Suprapubic skin (tissue), 4 donors: ENCODE data around the gene PARP14. TPM values are rescaled to one million over a fixed set of nuclear protein-coding genes. Genes with fewer than 3 reads are reported as not detected.

ENCODE experiments used
- DNase-seq, 2 donors: peaks; one replicate each; pipeline ENCODE4 v3.0.0-alpha.2; 2019; ENCODE audit warnings: low spot score in 2 of 2
- H3K27ac ChIP-seq: fragments of 200-600 bp; sonication (generic); one replicate; pipeline ENCODE4 v1.5.1; 2019
- H3K27me3 ChIP-seq: fragments of 200-600 bp; sonication (generic); one replicate; pipeline ENCODE4 v1.5.1; 2019
- H3K36me3 ChIP-seq: fragments of 200-600 bp; sonication (generic); one replicate; pipeline ENCODE4 v1.5.1; 2019
- H3K4me1 ChIP-seq: fragments of 200-600 bp; sonication (generic); one replicate; pipeline ENCODE4 v1.5.1; 2019
- H3K4me3 ChIP-seq: fragments of 200-600 bp; sonication (generic); one replicate; pipeline ENCODE4 v1.5.1; 2019; ENCODE audit warnings: mild to moderate bottlenecking
- H3K9me3 ChIP-seq: fragments of 200-600 bp; sonication (generic); one replicate; pipeline ENCODE4 v1.5.1; 2019
- EP300 ChIP-seq: sonication (generic); formaldehyde crosslinking; IDR thresholded peaks from one replicate; pipeline ENCODE4 v1.6.1; 2017; ENCODE audit warnings: antibody characterized with exemption
- POLR2A ChIP-seq, 2 donors: fragments of 450-650 bp; IDR thresholded peaks; one replicate each; pipeline ENCODE4 v1.6.1; 2017; ENCODE audit warnings: antibody characterized with exemption in 2 of 2, mild to moderate bottlenecking in 2 of 2, moderate library complexity in 2 of 2
- POLR2AphosphoS5 ChIP-seq, 3 donors: sonication (generic); formaldehyde crosslinking; IDR thresholded peaks; one replicate each; pipeline ENCODE4 v1.6.1; 2017; ENCODE audit warnings: antibody characterized with exemption in 3 of 3
- WGBS: methylation state at CpG from one replicate; pipeline ENCODE4 v1.1.5; 2018; 5-methylcytosine and 5-hydroxymethylcytosine counted together
- total RNA-seq, 4 donors: library from RNA; depleted of rRNA; stranded (reverse); fragments of >200 nt; gene quantifications; one replicate each; pipeline ENCODE4 v1.1.0, GENCODE V29; 2016
- TF ChIP-seq, protein P1 (sequence below), 2 donors: fragments of 200-600 bp in 1 of 2; fragments of 450-650 bp in 1 of 2; sonication (generic) in 1 of 2; IDR thresholded peaks; one replicate each; pipeline ENCODE4 v1.5.1; 2016 to 2019; ENCODE audit warnings: antibody characterized with exemption in 2 of 2, mild to moderate bottlenecking in 1 of 2, moderate library complexity in 1 of 2

PARP14 gene
- total RNA-seq, 4 donors from 2014 or later = 5.2 to 34.9 (median 14.5) TPM

DNA sequence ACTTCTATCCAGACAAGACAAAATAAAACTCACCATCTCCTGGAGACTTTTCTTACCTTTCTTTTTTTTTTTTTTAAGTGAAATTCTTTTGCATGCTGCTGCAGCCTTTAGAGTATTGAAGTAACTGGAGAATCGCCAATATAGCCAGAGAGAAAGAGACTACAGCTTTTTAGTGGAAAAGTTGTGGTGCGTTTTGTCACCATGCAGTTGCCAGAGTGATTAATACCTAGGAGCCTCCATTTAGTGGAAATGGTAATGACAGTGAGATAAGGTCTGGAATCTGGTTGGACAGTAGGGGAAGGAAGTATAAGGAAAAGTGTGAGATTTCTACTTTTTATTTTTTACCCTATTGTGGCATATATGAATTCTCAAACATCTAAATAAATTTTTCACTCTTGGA is 18.1 kb upstream of the PARP14 start:
- 41% methylated on average over 2 of the region's 2 CpGs for WGBS
- Histone ChIP-seq H3K27me3 (no peaks in the 10 kb centered on the region), H3K9me3 (no peaks in the 10 kb centered on the region), H3K27ac (no peak overlapping the region), H3K4me1 (no peaks in the 10 kb centered on the region), H3K4me3 (no peak overlapping the region), H3K36me3 (no peaks in the 10 kb centered on the region)
- TF ChIP-seq, protein P1, sequence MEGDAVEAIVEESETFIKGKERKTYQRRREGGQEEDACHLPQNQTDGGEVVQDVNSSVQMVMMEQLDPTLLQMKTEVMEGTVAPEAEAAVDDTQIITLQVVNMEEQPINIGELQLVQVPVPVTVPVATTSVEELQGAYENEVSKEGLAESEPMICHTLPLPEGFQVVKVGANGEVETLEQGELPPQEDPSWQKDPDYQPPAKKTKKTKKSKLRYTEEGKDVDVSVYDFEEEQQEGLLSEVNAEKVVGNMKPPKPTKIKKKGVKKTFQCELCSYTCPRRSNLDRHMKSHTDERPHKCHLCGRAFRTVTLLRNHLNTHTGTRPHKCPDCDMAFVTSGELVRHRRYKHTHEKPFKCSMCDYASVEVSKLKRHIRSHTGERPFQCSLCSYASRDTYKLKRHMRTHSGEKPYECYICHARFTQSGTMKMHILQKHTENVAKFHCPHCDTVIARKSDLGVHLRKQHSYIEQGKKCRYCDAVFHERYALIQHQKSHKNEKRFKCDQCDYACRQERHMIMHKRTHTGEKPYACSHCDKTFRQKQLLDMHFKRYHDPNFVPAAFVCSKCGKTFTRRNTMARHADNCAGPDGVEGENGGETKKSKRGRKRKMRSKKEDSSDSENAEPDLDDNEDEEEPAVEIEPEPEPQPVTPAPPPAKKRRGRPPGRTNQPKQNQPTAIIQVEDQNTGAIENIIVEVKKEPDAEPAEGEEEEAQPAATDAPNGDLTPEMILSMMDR (IDR thresholded peaks at IDR 0.05) = no peak
- TF ChIP-seq EP300 (no peak), POLR2A (IDR thresholded peaks at IDR 0.05) (no peak), POLR2AphosphoS5 (IDR thresholded peaks at IDR 0.05) (no peak)
- DNase-seq = no peak

DNA sequence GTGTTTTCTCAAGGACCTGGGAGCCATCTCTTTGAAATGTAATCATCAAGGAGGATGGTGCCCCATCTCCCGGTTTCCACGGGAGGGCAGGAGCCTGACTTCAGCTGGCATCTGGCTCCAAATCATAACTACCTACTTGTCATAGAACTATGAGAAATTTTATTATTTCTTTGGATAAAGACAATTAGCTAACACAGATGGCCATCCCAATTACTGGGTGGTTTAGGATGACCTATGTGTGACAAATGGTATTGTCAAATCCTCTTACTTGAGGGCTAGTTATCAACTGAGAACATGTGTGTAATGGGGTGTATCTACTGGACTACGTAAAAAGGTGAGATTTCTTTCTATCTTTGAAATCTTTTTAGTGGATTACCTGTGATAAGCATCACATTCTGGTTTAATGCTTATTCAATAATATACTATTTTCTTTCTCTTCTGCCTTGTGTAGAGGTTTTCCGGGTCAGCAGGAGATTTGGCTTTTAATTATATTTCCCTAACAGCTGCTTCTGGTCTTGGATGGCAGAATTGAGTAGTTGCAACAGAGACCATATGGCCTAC is 15.3 kb upstream of the PARP14 start:
- no peak for TF ChIP-seq POLR2A (IDR thresholded peaks at IDR 0.05)
- no peak for TF ChIP-seq EP300
- no peak for TF ChIP-seq POLR2AphosphoS5 (IDR thresholded peaks at IDR 0.05)
- TF ChIP-seq, protein P1 (IDR thresholded peaks at IDR 0.05) = no peak
- no peaks in the 10 kb centered on the region for H3K4me1 ChIP-seq
- no peak overlapping the region for H3K27ac ChIP-seq
- no peaks in the 10 kb centered on the region for H3K27me3 ChIP-seq
- DNase-seq = no peak
- H3K36me3 ChIP-seq = no peaks in the 10 kb centered on the region
- no peaks in the 10 kb centered on the region for H3K9me3 ChIP-seq
- 76% methylated on average over 4 of the region's 4 CpGs for WGBS
- no peak overlapping the region for H3K4me3 ChIP-seq

DNA sequence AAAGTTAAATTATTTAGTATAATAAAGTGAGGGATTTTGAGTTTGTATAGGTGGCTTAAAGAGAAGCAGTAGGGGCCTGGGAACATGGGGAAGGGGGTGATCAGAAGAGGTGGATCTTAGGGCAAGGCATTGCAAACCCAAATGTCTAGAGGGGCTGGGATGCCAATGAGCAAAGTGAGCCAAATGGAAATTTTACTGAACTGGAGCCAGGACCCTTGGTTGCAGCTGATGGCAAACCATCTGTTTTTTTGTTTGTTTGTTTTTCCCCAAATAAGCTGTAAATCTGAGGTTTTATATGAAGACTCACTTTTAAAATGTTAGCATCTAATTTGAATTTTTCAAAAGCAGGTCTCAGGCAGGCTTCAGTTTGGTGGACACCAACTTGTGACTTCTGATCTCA is 14.8 kb upstream of the PARP14 start:
- no peaks in the 10 kb centered on the region for H3K4me1 ChIP-seq
- no peak for TF ChIP-seq POLR2AphosphoS5 (IDR thresholded peaks at IDR 0.05)
- no peak for TF ChIP-seq EP300
- TF ChIP-seq, protein P1 (IDR thresholded peaks at IDR 0.05) = no peak
- no peak for TF ChIP-seq POLR2A (IDR thresholded peaks at IDR 0.05)

DNA sequence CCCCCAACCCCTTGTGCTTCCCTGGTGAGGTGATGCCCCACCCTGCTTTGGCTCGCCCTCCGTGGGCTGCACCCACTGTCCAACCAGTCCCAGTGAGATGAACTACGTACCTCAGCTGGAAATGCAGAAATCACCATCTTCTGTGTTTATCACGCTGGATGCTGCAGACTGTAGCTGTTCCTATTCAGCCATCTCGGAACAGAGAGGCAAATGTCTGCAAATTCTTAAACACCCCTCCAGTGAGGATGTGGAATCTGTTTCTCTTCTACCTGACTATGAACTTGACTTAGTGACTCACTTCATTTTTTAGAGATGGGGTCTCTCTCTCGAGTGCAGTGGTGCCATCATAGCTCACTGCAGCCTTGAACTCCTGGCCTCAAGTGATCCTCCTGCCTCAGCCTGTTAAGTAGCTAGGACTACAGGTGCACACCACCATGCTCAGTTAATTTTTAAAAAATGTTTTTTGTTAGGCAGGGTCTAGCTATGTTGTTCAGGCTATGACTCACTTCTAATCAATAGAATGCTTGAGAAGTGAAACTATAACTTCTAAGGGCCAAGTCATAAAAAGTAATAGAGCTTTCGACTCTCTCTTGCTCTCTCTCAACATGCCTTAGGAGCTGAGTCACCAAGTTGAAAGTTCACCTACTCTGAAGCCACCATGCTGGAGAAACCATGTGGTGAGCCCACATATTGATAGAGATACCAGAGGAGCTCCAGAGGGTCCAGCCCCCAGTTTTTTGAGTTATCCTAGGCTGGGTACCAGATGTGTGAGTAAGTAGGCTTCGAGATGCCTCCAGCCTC is 11.5 kb upstream of the PARP14 start:
- no peaks in the 10 kb centered on the region for H3K36me3 ChIP-seq
- WGBS = 78% methylated on average over 8 of the region's 8 CpGs
- no peak overlapping the region for H3K27ac ChIP-seq
- no peak overlapping the region for H3K4me3 ChIP-seq
- H3K4me1 ChIP-seq = no peaks in the 10 kb centered on the region
- TF ChIP-seq POLR2AphosphoS5 (IDR thresholded peaks at IDR 0.05) (no peak), POLR2A (IDR thresholded peaks at IDR 0.05) (no peak), EP300 (no peak)
- TF ChIP-seq, protein P1 (IDR thresholded peaks at IDR 0.05) = no peak
- H3K27me3 ChIP-seq = no peaks in the 10 kb centered on the region
- no peaks in the 10 kb centered on the region for H3K9me3 ChIP-seq
- no peak for DNase-seq

More for the DNA sequence above, 14.8 kb upstream of the PARP14 start:
- Histone ChIP-seq H3K36me3 (no peaks in the 10 kb centered on the region), H3K4me3 (no peak overlapping the region), H3K27me3 (no peaks in the 10 kb centered on the region), H3K9me3 (no peaks in the 10 kb centered on the region), H3K27ac (no peak overlapping the region)
- DNase-seq = no peak

DNA sequence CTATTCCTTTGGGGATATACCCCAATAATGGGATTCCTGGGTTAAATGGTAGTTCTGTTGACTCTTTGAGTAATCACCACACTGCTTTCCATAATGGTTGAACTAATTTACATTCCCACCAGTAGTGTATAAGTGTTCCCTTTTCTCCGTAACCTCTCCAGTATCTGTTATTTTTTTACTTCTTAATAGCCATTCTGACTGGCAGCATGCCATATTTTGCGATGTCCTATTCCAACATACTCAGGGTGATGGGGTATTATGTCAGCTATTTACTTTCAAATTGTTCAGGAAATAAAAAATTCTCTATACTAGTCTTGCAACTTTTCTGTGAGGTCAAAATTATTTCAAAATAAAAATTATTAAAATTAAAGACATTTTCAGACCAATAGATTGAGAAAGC is 9.1 kb upstream of the PARP14 start:
- Histone ChIP-seq H3K4me1 (no peaks in the 10 kb centered on the region), H3K27ac (no peak overlapping the region), H3K4me3 (no peak overlapping the region), H3K9me3 (no peaks in the 10 kb centered on the region), H3K27me3 (no peaks in the 10 kb centered on the region), H3K36me3 (no peaks in the 10 kb centered on the region)
- no peak for DNase-seq
- WGBS = 82% methylated on average over 2 of the region's 2 CpGs
- TF ChIP-seq POLR2AphosphoS5 (IDR thresholded peaks at IDR 0.05) (no peak), EP300 (no peak)
- TF ChIP-seq, protein P1 (IDR thresholded peaks at IDR 0.05) = no peak
